ENCODE data around the gene LMAN2.
"Not testable (repeated sequence)": the region's sequence is repeated elsewhere in the genome, so short reads cannot be mapped to it uniquely, and the experiment has no call there.

The LMAN2 gene

DNA sequence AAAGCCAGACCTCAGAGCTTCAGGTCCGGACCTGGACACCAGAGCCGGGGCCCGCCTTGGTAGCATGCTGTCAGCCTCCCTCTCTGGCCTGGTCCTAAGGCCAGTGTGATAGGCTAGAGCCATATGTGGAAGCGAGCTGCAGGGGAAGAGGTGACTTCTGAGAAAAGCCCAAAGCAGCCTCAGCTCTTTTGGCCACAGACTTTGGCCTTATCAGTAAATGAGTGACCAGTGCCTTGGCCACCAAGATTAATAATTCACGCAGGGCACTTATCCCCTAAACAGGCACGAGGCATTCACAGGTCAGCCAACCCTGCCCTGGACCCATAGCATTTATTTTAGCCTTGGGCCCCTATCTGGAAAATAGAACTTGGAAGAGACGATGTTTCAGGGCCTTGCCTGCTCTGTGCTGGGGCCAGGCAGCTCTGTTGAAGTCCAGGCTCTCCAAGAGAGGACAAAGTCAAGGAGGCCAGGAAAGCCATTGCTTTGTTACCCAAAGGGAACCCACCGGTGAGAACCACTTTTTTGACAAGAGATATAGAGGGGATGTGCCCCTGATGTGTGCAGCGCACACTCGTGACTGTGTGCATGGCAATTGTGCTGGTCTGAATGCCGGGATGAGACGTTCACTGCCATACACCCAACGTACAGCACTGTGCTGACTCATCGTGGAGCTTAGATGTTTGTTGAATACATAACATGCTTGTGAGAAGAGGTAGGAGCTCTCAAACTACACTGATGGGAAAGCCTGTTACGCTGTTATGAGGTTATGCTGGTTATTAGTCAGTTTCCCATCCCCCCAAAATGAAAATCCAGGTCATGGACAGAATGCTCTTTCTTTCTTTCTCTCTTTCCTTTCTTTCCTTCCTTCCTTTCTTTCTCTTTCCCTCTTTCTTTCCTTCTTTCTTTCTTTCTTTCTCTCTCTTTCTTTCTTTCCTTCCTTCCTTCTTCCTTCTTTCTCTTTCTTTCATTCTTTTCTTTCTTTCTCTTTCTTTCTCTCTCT lies 27.7 kb upstream of the LMAN2 start:
- in situ Hi-C loops (cut with HindIII; ENCODE audit: low sequenced_read_pairs) = no loop called here

DNA sequence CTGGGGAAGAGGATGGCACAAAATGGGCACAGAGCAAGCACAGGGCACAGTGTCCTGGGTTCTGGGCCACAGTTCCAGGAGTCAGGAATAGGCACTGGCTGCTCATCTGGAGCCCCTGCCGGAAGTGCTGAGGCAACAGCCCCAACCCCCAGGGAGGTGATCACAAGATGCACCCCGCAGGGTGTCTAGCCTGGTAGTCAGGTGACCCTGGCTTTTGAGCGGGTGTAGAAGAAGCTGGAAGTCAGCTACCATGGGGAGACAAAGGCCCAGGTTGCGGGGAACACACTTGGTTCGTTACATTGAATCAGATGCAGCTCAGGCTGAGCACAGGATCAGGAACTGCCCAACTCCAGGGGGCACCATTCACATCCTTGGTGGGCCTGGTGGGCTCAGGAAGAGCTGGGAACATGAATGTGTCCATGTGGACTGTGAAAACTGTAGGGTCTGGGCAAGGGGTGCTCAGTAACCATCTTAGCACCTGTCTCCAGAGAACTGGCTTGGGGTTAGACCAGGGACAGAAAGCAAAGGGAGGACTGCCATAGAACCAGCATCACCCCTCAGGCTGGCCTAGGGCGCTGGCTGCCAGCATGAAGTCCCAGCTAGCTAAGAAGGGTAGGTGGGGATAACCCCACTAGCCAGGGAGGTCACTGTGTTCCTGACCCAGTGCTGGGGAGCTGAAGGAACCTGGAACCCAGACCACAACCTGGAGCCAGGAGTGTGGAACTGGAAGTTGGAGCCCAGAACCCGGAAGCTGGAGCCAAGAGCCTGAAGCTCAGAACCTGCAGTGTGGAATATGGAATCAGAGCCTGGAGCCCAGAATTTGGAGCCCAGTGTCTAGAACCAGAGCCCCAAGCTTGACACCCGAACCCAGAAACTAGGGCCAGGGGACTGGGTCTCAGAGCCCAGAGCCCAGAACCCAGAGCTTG lies 26.6 kb upstream of the LMAN2 start:
- in situ Hi-C loops (cut with HindIII; ENCODE audit: low sequenced_read_pairs) = no loop called here

DNA sequence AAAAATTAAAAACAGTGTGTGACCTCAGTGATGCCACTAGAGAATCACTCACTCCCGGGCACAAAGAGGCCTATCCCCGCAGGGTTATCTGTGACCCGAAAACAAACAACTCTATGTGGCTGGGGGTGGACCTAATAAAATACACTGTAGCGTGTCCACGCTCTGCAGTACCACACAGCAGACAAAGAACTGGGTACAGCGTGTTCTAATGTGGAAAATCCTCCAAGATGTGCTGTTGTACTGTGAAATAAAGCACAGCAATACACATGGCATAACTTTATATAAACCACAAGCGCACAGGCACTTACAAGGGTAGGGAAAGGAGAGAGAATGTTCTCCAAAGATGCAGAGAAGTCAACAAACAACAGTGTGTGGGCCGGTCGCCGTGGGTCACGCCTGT lies 24.6 kb upstream of the LMAN2 start:
- in situ Hi-C loops (cut with HindIII; ENCODE audit: low sequenced_read_pairs) = no loop called here

DNA sequence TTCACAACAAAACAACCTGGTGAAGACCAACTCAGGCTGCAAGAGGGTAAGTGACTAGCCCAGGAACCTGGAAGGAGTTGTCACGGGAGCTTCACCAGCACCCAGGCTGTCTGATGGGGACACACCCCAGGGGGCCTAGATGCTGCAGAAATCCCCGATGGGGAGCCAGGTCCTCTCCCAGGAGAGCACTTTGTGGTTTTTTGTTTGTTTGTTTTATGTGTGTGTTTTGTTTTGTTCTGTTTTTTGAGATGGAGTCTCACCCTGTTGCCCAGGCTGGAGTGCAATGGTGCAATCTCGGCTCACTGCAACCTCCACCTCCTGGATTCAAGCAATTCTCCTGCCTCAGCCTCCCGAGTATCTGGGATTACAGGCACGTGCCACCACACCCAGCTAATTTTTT lies 24.0 kb upstream of the LMAN2 start:
- in situ Hi-C loops (cut with HindIII; ENCODE audit: low sequenced_read_pairs) = not testable (repeated sequence)

DNA sequence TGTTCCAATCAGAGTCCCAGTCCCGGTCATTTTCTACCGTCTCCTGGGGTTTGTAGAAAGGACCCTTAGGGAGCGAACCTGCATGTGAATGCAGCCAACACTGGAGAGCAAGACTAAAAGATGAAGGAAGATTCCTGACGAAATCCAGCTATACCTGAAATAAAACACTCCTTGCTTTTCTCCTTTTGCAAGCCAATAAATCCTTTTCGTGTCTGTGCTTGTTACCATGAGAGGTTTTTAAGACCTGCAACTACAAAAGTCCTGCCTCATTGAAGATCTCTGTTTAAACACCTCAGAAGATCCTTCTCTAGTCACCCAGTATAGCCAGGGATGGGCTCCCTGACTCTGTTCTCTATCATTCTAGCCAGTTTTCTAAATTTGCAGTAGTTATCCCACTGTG lies 22.7 kb upstream of the LMAN2 start:
- in situ Hi-C loops (cut with HindIII; ENCODE audit: low sequenced_read_pairs) = no loop called here

DNA sequence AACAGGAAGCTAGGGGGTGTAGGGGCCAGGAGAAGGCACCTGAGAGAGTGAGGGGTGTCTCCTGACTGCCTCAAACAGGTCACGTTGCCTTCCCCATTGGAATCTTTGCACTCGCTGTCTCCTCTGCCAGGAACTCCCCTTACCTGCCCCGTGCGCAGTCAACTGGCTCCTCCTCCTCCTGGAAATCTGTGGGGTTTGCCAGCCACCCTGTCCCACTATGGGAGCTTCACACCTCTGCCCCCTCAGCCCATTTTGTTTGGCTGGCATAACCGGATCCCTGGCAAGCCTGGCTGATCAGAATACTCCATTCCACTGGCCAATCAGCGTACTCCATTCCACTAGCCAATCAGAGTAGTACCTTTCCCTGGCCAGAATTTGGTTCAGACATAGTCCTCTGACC lies 22.3 kb upstream of the LMAN2 start:
- in situ Hi-C loops (cut with HindIII; ENCODE audit: low sequenced_read_pairs) = no loop called here

DNA sequence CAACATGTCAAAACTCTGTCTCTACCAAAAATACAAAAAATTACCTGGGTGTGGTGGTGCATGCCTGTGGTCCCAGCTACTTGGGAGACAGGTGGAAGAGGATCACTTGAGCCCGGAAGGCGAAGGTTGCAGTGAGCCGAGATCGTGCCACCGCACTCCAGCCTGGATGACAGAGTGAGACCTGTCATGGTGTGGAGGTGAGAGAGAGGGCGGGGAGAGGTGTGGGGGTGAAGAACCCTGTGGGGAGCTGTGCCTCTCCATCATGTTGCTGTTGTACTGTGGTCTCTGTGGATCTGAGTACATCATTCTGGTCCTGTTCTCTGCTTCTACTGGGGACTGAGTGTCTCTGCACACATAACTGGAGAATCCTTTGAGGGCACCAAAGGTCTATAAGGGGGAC lies 21.4 kb upstream of the LMAN2 start:
- in situ Hi-C loops (cut with HindIII; ENCODE audit: low sequenced_read_pairs) = no loop called here

DNA sequence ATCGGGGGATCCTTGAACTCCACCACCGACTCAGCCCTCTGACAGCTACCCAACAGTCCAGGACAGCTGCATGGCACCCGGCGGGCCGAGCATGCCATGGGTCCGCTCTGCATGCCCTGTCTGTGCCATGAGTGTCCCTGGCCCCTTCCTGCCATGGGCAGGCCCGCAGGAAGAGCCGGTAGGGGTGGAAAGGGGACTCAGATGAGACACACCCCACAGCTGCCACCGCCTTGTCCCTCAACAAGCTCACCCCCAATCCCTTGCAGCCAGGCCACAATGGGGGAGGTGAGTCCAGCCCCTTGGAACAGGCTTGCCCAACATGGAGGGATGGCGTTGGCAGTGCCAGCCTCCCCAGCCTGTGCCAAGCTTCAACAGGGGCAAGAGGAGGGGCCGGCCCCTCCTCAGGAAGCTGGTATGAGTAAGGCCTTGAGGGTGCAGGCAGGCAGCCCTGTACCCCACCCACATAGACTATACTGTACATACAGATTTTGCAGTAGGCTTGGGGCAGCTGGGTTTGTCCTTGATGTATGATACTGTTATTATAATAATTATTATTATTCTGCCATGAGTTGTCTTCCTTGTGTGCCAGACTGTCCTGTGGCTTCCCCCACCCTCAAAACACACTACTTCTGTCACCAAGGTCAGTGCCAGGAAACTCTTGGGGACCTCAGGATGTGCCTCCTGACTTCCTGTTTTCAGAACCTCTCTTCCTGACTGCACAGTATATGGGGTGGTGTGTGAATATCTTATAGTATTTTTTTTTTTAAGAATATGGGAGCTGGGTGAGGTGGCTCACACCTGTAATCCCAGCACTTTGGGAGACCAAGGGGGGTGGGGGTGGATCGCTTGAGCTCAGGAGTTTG lies 20.8 kb upstream of the LMAN2 start:
- in situ Hi-C loops (cut with HindIII; ENCODE audit: low sequenced_read_pairs) = no loop called here

DNA sequence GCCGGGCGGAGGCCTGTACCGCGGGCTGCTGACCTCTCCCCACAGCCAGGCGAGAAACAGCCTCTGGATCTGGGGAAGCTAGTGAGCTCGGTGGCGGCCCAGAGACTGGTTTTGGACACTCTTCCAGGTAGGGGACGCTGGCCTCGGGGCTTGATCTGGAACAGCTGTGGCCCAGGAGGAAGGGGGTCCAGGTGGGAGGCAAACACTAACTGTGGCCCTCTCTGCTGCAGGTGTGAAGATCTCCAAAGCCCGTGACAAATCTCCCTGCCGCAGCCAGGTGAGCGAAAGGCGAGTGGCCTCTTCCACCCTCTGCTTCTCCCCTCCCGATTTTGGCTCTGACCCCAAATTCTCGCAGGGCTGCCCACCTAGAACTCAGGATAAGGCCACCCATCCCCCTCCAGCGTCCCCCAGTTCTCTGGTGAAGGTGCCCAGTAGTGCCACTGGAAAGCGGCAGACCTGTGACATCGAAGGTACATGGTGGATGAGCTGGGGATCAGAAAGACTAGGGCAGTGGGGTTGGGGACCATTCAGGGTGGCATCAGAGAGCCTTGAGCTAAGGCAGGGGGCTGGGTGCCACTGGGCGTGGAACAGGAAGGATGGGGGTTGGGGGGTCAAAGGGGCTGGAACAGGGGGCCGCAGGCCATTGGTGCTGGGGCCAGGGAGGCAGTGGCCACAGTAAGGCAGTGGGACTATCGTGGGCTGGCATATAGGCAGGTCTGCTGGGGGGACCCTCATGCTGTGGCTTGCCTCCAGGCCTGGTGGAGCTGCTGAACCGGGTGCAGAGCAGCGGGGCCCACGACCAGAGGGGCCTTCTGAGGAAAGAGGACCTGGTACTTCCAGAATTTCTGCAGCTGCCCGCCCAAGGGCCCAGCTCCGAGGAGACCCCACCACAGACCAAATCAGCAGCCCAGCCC lies 19.9 kb upstream of the LMAN2 start:
- in situ Hi-C loops (cut with HindIII; ENCODE audit: low sequenced_read_pairs) = no loop called here

DNA sequence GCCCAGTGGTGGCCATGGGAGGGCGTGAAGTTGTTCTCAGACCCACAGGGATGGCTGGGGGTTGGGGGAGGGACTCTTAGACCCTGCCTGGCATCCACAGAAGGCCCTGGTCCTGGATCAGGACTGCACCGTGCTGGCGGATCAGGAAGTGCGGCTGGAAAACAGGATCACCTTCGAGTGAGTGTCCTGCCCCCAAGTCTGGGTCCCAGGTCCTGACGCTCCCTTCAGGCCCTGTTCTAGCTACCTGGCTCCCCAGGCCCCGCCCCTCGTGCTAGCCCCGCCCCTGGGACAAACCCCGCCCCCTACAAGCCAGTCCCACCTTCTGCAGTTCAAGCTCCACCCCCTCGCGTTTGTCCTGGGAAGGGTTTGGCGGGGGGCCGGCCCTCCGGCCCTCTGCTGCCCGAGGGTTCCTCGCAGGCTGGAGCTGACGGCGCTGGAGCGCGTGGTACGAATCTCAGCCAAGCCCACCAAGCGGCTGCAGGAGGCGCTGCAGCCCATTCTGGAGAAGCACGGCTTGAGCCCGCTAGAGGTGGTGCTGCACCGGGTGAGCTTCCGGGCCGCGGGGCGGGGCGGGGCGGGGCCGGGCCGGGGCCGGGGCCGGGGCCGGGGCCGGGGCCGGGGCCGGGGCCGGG lies 19.1 kb upstream of the LMAN2 start:
- in situ Hi-C loops (cut with HindIII; ENCODE audit: low sequenced_read_pairs) = no loop called here

DNA sequence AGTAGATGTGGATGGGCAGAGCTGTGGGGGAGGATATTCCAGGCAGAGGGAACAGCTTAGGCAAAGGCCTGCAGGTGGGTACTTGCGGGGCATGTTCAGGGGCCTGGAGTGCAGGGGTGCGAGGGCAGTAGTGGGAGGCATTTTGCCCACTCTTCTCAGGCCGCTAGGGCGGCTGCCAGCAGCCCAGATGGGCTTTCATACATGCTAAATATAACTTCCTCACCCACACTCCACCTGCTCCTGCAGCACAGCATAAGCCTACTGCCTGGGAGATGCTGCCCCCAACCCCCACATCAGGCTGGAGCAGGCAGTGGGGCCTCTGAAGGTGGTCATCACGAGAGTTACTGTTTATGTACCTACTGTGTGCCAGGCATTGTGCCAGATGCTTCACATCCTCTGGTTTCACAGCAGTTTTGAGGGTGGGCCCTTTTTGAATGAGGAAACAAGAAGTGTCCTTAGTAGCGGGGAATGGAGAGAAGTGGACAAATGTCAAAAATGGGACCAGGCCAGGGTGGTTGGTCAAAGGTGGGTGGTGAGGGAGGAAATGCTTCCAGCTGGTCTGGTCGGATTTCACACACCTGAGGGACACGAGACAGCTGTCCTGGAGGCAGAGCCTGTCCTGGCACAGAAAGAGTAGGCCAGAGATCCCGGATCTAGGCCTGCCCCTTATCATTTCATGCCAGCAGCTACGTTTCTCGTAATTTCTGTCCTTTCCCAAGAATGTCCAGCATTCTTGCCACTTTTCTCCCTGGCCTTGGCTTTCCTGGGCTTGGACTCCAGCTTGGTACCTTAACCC lies 18.4 kb upstream of the LMAN2 start:
- in situ Hi-C loops (cut with HindIII; ENCODE audit: low sequenced_read_pairs) = no loop called here

DNA sequence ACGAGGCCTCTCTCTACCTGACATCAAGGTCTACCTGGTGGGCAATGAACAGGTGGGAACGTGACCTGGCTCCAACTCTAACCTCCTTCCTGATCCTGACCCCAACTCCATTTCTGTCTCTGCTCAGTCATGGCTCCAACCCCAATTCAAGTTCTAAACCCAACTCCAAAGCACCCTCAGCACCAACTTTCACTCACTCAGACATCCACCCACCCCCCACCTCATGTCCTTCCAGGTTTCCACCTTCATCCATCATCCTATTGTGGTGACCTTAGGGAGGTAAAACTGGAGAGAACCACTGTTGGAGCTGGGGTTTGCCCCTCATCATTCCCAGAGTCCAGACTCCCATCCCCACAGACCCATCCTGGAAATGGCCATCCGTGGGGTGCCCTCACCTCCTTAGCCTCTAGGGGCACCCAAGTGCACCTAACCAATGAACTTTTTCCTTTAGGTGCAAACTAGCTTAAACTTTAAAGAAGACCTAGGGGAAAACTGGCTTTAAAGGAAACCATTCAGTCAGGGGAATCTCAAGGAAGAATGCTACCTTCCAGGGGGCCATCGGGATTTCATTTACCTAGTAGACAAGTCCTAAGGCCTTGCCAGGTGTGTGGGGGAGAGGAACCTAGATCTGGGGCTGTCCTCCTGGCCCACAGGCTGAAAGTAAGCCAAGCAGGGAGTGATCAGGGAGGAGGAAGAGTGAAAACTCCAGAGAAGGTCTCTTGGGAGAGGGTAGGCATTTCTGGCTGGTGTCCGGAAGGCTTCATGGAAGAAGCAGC lies 17.6 kb upstream of the LMAN2 start:
- in situ Hi-C loops (cut with HindIII; ENCODE audit: low sequenced_read_pairs) = no loop called here

DNA sequence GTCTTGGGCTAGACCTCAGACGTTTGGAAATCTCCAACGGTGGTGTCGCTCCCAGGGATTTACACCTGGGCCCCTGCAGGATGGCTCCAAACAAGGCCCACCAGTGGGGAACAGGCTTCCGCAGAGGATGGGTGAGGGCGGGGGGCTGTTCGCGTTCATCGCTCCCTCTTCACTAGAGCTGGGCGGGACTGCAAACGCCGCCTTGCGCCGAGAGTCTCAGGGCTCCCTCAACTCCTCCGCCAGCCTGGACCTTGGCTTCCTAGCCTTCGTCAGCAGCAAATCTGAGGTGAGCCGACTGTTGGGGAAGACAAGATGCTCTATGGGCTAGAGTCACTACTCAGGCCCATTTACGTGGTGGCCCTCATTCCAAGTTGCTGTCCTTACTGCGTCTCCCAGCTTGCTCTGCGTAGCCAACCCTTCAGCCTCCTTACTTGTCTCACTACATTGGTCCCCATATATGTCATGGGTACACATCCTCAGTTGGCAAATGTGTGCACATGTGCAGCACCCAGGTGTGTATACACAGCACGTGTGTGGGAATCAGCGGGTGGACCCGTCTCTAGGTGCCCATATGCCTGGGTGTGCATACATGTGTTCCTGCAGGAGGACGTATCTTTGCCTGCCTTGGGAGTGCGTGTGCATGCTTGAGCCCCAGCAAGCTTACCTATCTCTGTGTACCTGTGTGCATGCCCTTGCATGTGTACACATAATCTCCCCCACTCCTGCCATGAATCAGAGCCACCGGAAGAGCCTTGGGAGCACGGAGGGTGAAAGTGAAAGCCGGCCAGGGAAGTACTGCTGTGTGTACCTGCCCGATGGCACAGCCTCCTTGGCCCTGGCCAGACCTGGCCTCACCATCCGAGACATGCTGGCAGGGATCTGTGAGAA lies 16.8 kb upstream of the LMAN2 start:
- in situ Hi-C loops (cut with HindIII; ENCODE audit: low sequenced_read_pairs) = no loop called here

DNA sequence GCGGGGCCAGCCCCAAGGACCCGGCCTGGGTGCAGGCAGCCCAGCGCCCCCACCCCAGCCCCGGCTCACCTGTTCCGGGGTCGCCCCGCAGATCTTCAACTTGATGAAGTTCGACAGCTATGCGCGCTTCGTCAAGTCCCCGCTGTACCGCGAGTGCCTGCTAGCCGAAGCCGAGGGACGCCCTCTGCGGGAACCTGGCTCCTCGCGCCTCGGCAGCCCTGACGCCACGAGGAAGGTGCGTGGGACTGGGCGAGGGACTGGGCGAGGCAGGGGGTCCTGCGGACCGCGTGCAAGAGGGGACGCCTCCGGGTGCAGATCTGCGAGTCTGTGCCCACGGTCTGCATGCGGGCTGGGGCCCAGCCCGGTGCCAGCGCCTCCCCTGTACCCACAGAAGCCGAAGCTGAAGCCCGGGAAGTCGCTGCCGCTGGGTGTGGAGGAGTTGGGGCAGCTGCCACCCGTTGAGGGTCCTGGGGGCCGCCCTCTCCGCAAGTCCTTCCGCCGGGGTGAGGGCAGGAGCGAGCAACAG lies 15.9 kb upstream of the LMAN2 start:
- in situ Hi-C loops (cut with HindIII; ENCODE audit: low sequenced_read_pairs) = no loop called here

DNA sequence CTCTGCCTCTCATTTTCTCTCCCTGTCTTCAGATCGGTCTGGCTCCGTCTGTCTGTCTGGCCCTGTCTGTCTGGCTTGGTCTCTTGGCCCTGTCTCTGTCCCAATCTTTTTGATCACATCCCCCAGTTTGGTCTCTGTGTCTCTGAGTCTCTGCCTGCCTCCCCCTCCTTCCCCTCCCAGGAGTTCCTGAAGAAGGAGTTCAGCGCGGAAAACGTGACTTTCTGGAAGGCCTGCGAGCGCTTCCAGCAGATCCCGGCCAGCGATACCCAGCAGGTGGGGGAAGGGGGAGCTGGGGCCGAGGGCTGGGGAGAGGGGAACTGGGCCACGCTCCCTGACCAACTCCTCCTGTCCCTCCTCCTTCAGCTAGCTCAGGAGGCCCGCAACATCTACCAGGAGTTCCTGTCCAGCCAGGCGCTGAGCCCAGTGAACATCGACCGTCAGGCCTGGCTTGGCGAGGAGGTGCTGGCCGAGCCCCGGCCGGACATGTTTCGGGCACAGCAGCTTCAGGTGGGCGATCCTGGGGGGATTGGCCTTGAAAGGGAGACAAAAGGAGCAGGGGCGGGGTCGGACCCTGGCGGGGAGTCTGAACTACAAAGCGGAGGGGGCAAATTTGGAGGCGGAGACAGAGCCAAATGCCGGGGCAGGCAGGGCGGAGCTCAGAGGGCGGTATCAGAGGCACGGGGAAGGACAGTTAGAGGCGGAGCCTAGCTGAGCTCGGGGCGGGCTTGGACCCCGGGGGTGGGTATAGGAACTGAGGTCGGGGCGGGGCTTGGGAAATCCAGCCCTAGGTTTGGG lies 15.3 kb upstream of the LMAN2 start:
- in situ Hi-C loops (cut with HindIII; ENCODE audit: low sequenced_read_pairs) = no loop called here

Data from DLD1 (cell line).